NB4 (cell line): ENCODE results near the gene SYNE1.

Source experiments
- CTCF ChIP-seq: IDR thresholded peaks from one replicate; pipeline ENCODE4 v1.5.1; 2012; ENCODE audit warnings: low read depth, low read length
- MAX ChIP-seq: IDR thresholded peaks from 2 replicates; pipeline ENCODE4 v1.6.1; 2011; ENCODE audit warnings: low read depth, low read length
- MYC ChIP-seq: IDR thresholded peaks from 2 replicates; pipeline ENCODE4 v1.6.1; 2011; ENCODE audit warnings: low read depth, low read length
- POLR2A ChIP-seq: IDR thresholded peaks from 2 replicates; pipeline ENCODE4 v1.6.1; 2011; ENCODE audit warnings: mild to moderate bottlenecking; ENCODE audit not compliant: insufficient read length; ENCODE audit errors: extremely low read depth

- TF ChIP-seq CTCF (no peak), POLR2A (no peak), MAX (no peak), MYC (no peak)
These were observed 201.3 kb downstream of the SYNE1 start for GRCh38 chr6:152435816-152436215.
